Transverse colon (tissue), 4 donors: ENCODE measurements around the gene SESN3. TPM values are rescaled to one million over a fixed set of nuclear protein-coding genes. Genes with fewer than 3 reads are reported as not detected.

Experiments used
- DNase-seq: peaks from one replicate; pipeline ENCODE4 v3.0.0-alpha.2; 2019
- H3K27ac ChIP-seq, 4 donors: fragments of 200-600 bp; sonication (generic); 2 replicates each; pipeline ENCODE4 v1.5.1; 2016 to 2018; ENCODE audit warnings: inconsistent platforms in 4 of 4
- H3K27me3 ChIP-seq: fragments of 200-600 bp; sonication (generic); 2 replicates; pipeline ENCODE4 v1.5.1; 2017; ENCODE audit warnings: inconsistent platforms
- H3K36me3 ChIP-seq, 4 donors: fragments of 200-600 bp; sonication (generic); 2 replicates each; pipeline ENCODE4 v1.5.1; 2017 to 2019; ENCODE audit warnings: inconsistent platforms in 4 of 4
- H3K4me1 ChIP-seq, 4 donors: fragments of 200-600 bp; sonication (generic); 2 replicates each; pipeline ENCODE4 v1.5.1; 2017 to 2020; ENCODE audit warnings: inconsistent platforms in 4 of 4
- H3K4me3 ChIP-seq, 4 donors: fragments of 200-600 bp; sonication (generic); 1 replicate in 1 of 4; 2 replicates in 3 of 4; pipeline versions ENCODE4 v1.5.1 to v1.6.1; 2017 to 2019; ENCODE audit warnings: inconsistent platforms in 4 of 4
- H3K9me3 ChIP-seq, 2 donors: fragments of 200-600 bp; sonication (generic); 2 replicates each; pipeline ENCODE4 v1.5.1; 2017 to 2019; ENCODE audit warnings: inconsistent platforms in 2 of 2
- CTCF ChIP-seq, 5 experiments: fragments of 200-600 bp in 3 of 5; fragments of 450-650 bp in 2 of 5; sonication (generic) in 3 of 5; IDR thresholded peaks; 1 replicate in 2 of 5; 2 replicates in 3 of 5; pipeline ENCODE4 v1.5.1; 2016 to 2017; ENCODE audit warnings: antibody characterized with exemption in 5 of 5, inconsistent platforms in 3 of 5, mild to moderate bottlenecking in 2 of 5, moderate library complexity in 1 of 5
- EP300 ChIP-seq: sonication (generic); formaldehyde crosslinking; IDR thresholded peaks from one replicate; pipeline ENCODE4 v1.6.1; 2017; ENCODE audit warnings: antibody characterized with exemption, low read depth
- POLR2A ChIP-seq: fragments of 450-650 bp; IDR thresholded peaks from one replicate; pipeline ENCODE4 v1.6.1; 2016; ENCODE audit warnings: antibody characterized with exemption, mild to moderate bottlenecking, moderate library complexity
- POLR2AphosphoS5 ChIP-seq, 3 donors: sonication (generic); formaldehyde crosslinking; IDR thresholded peaks; one replicate each; pipeline ENCODE4 v1.6.1; 2016; ENCODE audit warnings: antibody characterized with exemption in 3 of 3
- WGBS, 2 donors: methylation state at CpG; one replicate each; pipeline ENCODE4 v1.1.5; 2018; ENCODE audit warnings: low coverage in 1 of 2; 5-methylcytosine and 5-hydroxymethylcytosine counted together
- in situ Hi-C, 4 donors: fragments of 200-750 bp; cut with MboI; loops; one replicate each; pipeline versions ENCODE4 v1.15.0 to v1.15.1; 2017; ENCODE audit warnings: low sequenced_read_pairs in 3 of 4, low pct_ligation_motif_present in 1 of 4, low pct_unique_long_range_greater_than_20kb in 1 of 4
- intact Hi-C: fragments of 100-400 bp; cut with DNase I; formaldehyde crosslinking; loops from one replicate; pipeline ENCODE4 v1.15.1; 2023; ENCODE audit warnings: low total_unique reads
- total RNA-seq, 4 donors: library from RNA; depleted of rRNA; stranded (reverse); fragments of >200 nt; gene quantifications; one replicate each; pipeline ENCODE4 v1.1.0, GENCODE V29; 2016

Gene SESN3
- total RNA-seq, 4 donors from 2014 or later = 3.4 to 16.8 (median 11.0) TPM

- WGBS, 2 donors = 96 to 100% methylated on average over 4 of the region's 4 CpGs
- in situ Hi-C loops = loop anchor here (5.0 to 25.0 kb wide), 4 partner anchors 549 to 1282 kb away; no protein-coding TSS in a partner anchor
- intact Hi-C loops = loop anchor here (5.0 kb wide), 1 partner anchor 612 kb away; no protein-coding TSS in a partner anchor
- no peak for DNase-seq
- Histone ChIP-seq H3K27me3 (no peaks in the 10 kb centered on the region), H3K9me3 (no peaks in the 10 kb centered on the region), H3K4me3 (no peak overlapping the region), H3K4me1 (peaks cover 0 to 27% (median 13%) of the 10 kb centered on the region in 4 donors), H3K27ac (no peak overlapping the region), H3K36me3 (no peaks in the 10 kb centered on the region)
- TF ChIP-seq CTCF (IDR thresholded peaks at IDR 0.05) (no peak), POLR2A (no peak), EP300 (no peak), POLR2AphosphoS5 (IDR thresholded peaks at IDR 0.05) (no peak)
These were observed 75.6 kb downstream of the SESN3 start for GRCh38 chr11:95155385-95155784.

- Histone ChIP-seq H3K4me3 (no peak overlapping the region), H3K9me3 (no peaks in the 10 kb centered on the region), H3K4me1 (peaks cover 0 to 27% (median 15%) of the 10 kb centered on the region in 4 donors), H3K27me3 (no peaks in the 10 kb centered on the region), H3K27ac (no peak overlapping the region), H3K36me3 (no peaks in the 10 kb centered on the region)
- peak; percentile 62 for DNase-seq
- intact Hi-C loops = no loop called here
- in situ Hi-C loops = loop anchor here in 3 of 4 donors (5.0 to 25.0 kb wide), 4 partner anchors 550 to 1283 kb away; no protein-coding TSS in a partner anchor
- TF ChIP-seq CTCF (IDR thresholded peaks at IDR 0.05) = peak; percentile 29 to 62 (median 55)
- no peak for TF ChIP-seq POLR2A
- TF ChIP-seq POLR2AphosphoS5 (IDR thresholded peaks at IDR 0.05) = no peak
These were observed 76.5 kb downstream of the SESN3 start for GRCh38 chr11:95154514-95154913.

GRCh38 chr11:95153857-95154246, 77.2 kb downstream of the SESN3 start:
- intact Hi-C loops = no loop called here
- Histone ChIP-seq H3K27ac (no peak overlapping the region), H3K4me1 (peaks cover 0 to 27% (median 15%) of the 10 kb centered on the region in 4 donors), H3K9me3 (no peaks in the 10 kb centered on the region), H3K36me3 (no peaks in the 10 kb centered on the region), H3K27me3 (no peaks in the 10 kb centered on the region), H3K4me3 (no peak overlapping the region)
- TF ChIP-seq EP300 (no peak), POLR2AphosphoS5 (IDR thresholded peaks at IDR 0.05) (no peak), CTCF (IDR thresholded peaks at IDR 0.05) (no peak), POLR2A (no peak)
- DNase-seq = no peak
- WGBS, 2 donors = 58 to 67% methylated on average over 1 of the region's 1 CpG
- in situ Hi-C loops = loop anchor here in 3 of 4 donors (5.0 to 25.0 kb wide), 4 partner anchors 551 to 1283 kb away; no protein-coding TSS in a partner anchor

GRCh38 chr11:95152876-95153856, 77.8 kb downstream of the SESN3 start:
- peaks cover 0 to 27% (median 15%) of the 10 kb centered on the region in 4 donors for H3K4me1 ChIP-seq
- no peaks in the 10 kb centered on the region for H3K9me3 ChIP-seq
- H3K4me3 ChIP-seq = peak overlapping the region in 1 of 4 donors; percentile 8
- in situ Hi-C loops = loop anchor here in 3 of 4 donors (5.0 to 25.0 kb wide), 4 partner anchors 552 to 1284 kb away; no protein-coding TSS in a partner anchor
- H3K36me3 ChIP-seq = no peaks in the 10 kb centered on the region
- 33 to 35% methylated on average over 7 to 10 of the region's 10 CpGs for WGBS, 2 donors
- TF ChIP-seq EP300 = no peak
- TF ChIP-seq POLR2AphosphoS5 (IDR thresholded peaks at IDR 0.05) = no peak
- TF ChIP-seq POLR2A = no peak
- TF ChIP-seq CTCF (IDR thresholded peaks at IDR 0.05) = no peak
- DNase-seq = no peak
- H3K27me3 ChIP-seq = no peaks in the 10 kb centered on the region
- intact Hi-C loops = no loop called here
- peak overlapping the region in 1 of 4 donors; percentile 29 for H3K27ac ChIP-seq
